Panc1 (cell line): ENCODE data around the gene PDE3A. TPM values are rescaled to one million over a fixed set of nuclear protein-coding genes. Genes with fewer than 3 reads are reported as not detected.

Experiments used
- ATAC-seq: fragments of 200-7000 bp; cut with Tn5 transposase; 2 replicates; pipeline ENCODE4 v1.9.1; 2020; ENCODE audit warnings: mild to moderate bottlenecking, moderate library complexity
- BruUV-seq: library from RNA; stranded (reverse); fragments of 400-500 nt; replicated peaks from 2 replicates; lab custom pipeline; 2021; lab: Mats Ljungman, UMichigan
- CTCF ChIA-PET: fragments of 300-600 bp; sonication (Branson Sonifier 250); formaldehyde crosslinking; loops from one replicate; lab custom pipeline; 2022; ENCODE audit warnings: antibody characterized with exemption; lab: Charles Lee
- POLR2A ChIA-PET: fragments of 300-600 bp; sonication (Branson Sonifier 250); formaldehyde crosslinking; loops from one replicate; lab custom pipeline; 2022; ENCODE audit warnings: antibody characterized with exemption; lab: Charles Lee
- DNase-seq: peaks from one replicate; pipeline ENCODE4 v3.0.0-alpha.2; 2010; ENCODE audit warnings: low read depth, low spot score
- H3K27ac ChIP-seq: 2 replicates; pipeline ENCODE4 v1.5.1; 2011; ENCODE audit warnings: mild to moderate bottlenecking, low read length, inconsistent platforms
- H3K27me3 ChIP-seq: fragments of 200-500 bp; sonication (Bioruptor generic); 2 replicates; pipeline ENCODE4 v1.6.0; 2014; ENCODE audit warnings: low read length, inconsistent platforms; ENCODE audit not compliant: control insufficient read depth, insufficient read depth
- H3K36me3 ChIP-seq: fragments of 200-500 bp; sonication (Bioruptor generic); 2 replicates; pipeline ENCODE4 v1.5.1; 2014; ENCODE audit warnings: inconsistent platforms, mild to moderate bottlenecking, low read length, moderate library complexity; ENCODE audit not compliant: control insufficient read depth, insufficient read depth
- H3K4me1 ChIP-seq: 2 replicates; pipeline ENCODE4 v1.5.1; 2011; ENCODE audit warnings: inconsistent platforms, mild to moderate bottlenecking, low read length, moderate library complexity; ENCODE audit not compliant: control insufficient read depth, insufficient read depth
- H3K4me3 ChIP-seq, 2 experiments: 2 replicates each; pipeline ENCODE4 v1.5.1; 2011 to 2012; ENCODE audit warnings: low read depth in 2 of 2, low read length in 2 of 2, mild to moderate bottlenecking in 2 of 2, inconsistent platforms in 1 of 2, moderate library complexity in 1 of 2
- H3K9me3 ChIP-seq: fragments of 200-500 bp; sonication (Bioruptor generic); 2 replicates; pipeline ENCODE4 v1.5.1; 2014; ENCODE audit warnings: low read depth, mild to moderate bottlenecking, inconsistent platforms, low read length, moderate library complexity; ENCODE audit not compliant: control insufficient read depth, insufficient read depth
- CTCF ChIP-seq: fragments of 450-650 bp; IDR thresholded peaks from 2 replicates; pipeline ENCODE4 v1.5.1; 2017; ENCODE audit warnings: mild to moderate bottlenecking
- POLR2AphosphoS5 ChIP-seq: IDR thresholded peaks from 2 replicates; pipeline ENCODE4 v1.6.1; 2012; ENCODE audit warnings: mild to moderate bottlenecking, low read depth, low read length, moderate library complexity
- REST ChIP-seq, 2 experiments: IDR thresholded peaks; 2 replicates each; pipeline ENCODE4 v1.6.1; 2011 to 2012; ENCODE audit warnings: low read depth in 2 of 2, control low read depth in 1 of 2, low read length in 1 of 2, mild to moderate bottlenecking in 1 of 2, moderate library complexity in 1 of 2; ENCODE audit not compliant: insufficient read depth in 1 of 2
- SIN3A ChIP-seq: IDR thresholded peaks from 2 replicates; pipeline ENCODE4 v1.6.1; 2012; ENCODE audit warnings: low read depth, mild to moderate bottlenecking, low read length, moderate library complexity, borderline replicate concordance; ENCODE audit not compliant: insufficient read depth
- TCF7L2 ChIP-seq: IDR thresholded peaks from 2 replicates; pipeline ENCODE4 v1.6.1; 2011; ENCODE audit warnings: mild to moderate bottlenecking, low read depth, low read length, inconsistent platforms
- in situ Hi-C: cut with HindIII; loops from 2 replicates; pipeline ENCODE4 v1.10.0; 2016; ENCODE audit warnings: low sequenced_read_pairs, low pct_unique_long_range_greater_than_20kb
- intact Hi-C: fragments of 100-400 bp; cut with micrococcal nuclease; formaldehyde crosslinking; loops from one replicate; pipeline ENCODE4 v1.10.0; 2022; ENCODE audit not compliant: unreplicated experiment
- total RNA-seq: library from RNA; stranded (reverse); gene quantifications from one replicate; pipeline ENCODE4 v1.2.1, GENCODE V29; 2021; ENCODE audit not compliant: unreplicated experiment

Gene PDE3A
- total RNA-seq, 1 experiment from 2014 or later = 0.03 TPM

- ATAC-seq (no peak), DNase-seq (no peak)
- Histone ChIP-seq H3K9me3 (no peaks in the 10 kb centered on the region), H3K27me3 (no peaks in the 10 kb centered on the region), H3K36me3 (no peaks in the 10 kb centered on the region), H3K4me1 (no peaks in the 10 kb centered on the region), H3K27ac (no peak overlapping the region), H3K4me3 (no peak overlapping the region)
- ChIA-PET CTCF (no interaction called here), POLR2A (no interaction called here)
- in situ Hi-C loops (no loop called here), intact Hi-C loops (no loop called here)
- no TSS peak for BruUV-seq
- no peak for TF ChIP-seq CTCF
- no peak for TF ChIP-seq REST (IDR thresholded peaks at IDR 0.05; ENCODE audit: insufficient read depth in 1 of 2, low read depth in 2 of 2, low read length in 1 of 2)
- TF ChIP-seq POLR2AphosphoS5 = no peak
- no peak for TF ChIP-seq SIN3A
- TF ChIP-seq TCF7L2 = no peak
Observed at GRCh38 chr12:20596061-20596460, 227.7 kb downstream of the PDE3A start.

GRCh38 chr12:20599757-20600156 is 231.4 kb downstream of the PDE3A start:
- ATAC-seq (no peak), DNase-seq (no peak)
- ChIA-PET POLR2A (no interaction called here), CTCF (no interaction called here)
- no peaks in the 10 kb centered on the region for H3K9me3 ChIP-seq
- intact Hi-C loops = loop anchor here (5.0 to 10.0 kb wide), 2 partner anchors 137 to 845 kb away; no protein-coding TSS in a partner anchor
- no peak overlapping the region for H3K4me3 ChIP-seq
- in situ Hi-C loops = no loop called here
- no peaks in the 10 kb centered on the region for H3K27me3 ChIP-seq
- no peak overlapping the region for H3K27ac ChIP-seq
- TF ChIP-seq POLR2AphosphoS5 (no peak), REST (IDR thresholded peaks at IDR 0.05; ENCODE audit: insufficient read depth in 1 of 2, low read depth in 2 of 2, low read length in 1 of 2) (no peak), SIN3A (no peak), CTCF (no peak), TCF7L2 (no peak)
- no peaks in the 10 kb centered on the region for H3K4me1 ChIP-seq
- BruUV-seq = no TSS peak
- no peaks in the 10 kb centered on the region for H3K36me3 ChIP-seq
